HG03575 (cell line): Measurements from ENCODE around the gene HS3ST2.
"Not testable (repeated sequence)": the region's sequence is repeated elsewhere in the genome, so short reads cannot be mapped to it uniquely, and the experiment has no call there.

Experiments
- ATAC-seq: cut with Tn5 transposase; IDR thresholded peaks from one replicate; pipeline ENCODE4 v1.9.1; 2021; ENCODE audit not compliant: unreplicated experiment, insufficient number of reproducible peaks, low FRiP score; ENCODE audit errors: extremely low read depth

HS3ST2 gene

DNA sequence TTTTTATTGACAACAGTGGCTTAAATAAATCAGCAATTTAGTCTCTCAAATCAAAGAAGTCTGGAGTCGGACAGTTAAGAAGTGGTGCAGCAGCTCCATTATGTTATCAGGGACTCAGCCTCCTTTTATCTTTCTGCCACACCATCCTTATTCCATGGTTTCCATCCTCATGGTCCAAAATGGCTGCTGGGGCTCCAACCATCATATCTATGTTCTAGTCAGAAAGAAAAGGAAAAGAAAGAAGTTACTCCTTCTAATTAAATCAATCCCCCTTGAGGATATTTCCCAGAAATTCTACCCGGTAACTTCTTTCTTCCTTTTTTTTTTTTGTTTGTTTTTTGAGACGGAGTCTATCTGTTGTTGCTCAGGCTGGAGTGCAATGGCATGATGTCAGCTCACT is 109.5 kb downstream of the HS3ST2 start:
- ATAC-seq: no peak

DNA sequence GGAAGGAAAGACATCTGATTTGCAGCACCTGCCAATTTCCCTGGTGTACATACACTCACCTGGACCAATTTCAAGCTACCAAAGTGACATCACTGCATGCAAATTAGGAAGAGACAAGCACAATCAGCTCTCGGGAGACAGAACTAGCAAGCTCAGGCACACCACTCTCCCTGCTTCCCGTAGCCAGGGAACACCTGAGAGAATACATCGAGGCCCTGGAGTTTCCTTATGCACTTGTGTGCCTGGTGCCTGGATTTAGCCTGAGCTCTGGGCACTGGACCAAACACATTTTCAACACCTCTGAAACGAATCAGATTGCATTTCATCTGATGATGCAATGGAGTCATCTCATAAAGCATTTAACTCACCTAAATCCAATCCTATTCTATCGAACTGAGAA is 110.5 kb downstream of the HS3ST2 start:
- ATAC-seq: no peak

DNA sequence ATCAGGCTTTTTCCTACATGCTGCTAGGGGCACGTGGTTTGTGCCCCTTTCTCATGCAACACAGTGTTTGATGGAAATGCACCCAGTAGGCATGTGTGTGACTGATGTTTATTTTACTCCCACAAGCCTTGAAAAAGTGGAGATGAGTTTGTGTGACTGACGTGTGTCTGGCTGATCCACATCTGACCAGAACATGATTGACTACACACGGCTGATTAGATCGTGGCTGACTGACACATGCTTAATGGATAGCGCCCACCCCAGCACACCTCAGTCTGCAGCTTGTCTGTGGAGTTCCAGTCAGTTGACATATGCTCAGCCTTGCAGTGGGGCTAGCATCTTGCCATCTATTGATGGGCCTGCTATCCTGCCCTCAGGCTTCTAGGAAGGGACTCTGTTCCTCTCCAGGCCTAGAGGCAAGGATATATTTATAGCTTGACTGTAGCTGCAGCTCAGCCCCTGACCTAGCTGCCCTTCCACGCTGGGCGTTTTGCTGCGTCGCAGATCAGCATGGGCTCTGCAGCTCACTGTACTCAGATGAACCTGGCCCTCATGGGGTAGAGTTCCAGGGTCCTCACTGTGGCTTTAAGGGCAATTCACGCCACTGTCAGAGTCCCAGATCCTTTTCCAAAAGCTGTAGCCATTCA is 112.3 kb downstream of the HS3ST2 start:
- no peak for ATAC-seq

DNA sequence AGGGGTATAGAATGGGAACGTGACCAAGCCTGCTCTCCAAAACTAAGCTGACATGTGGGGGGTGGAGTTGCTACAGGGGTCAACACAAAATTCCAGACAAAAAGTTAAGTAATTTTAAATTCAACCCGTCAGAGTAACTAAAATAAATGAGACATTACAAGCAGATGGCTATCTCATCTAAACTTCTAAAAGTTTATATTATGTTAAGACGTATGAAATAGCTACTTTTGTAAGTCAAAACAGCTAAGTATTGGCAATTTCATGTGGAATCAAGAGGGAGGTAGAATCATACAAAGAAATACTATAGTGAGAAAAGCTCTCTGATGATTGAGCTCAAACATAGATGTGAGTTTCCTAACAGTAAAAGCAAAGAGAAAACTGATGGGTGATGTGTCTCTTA is 113.3 kb downstream of the HS3ST2 start:
- no peak for ATAC-seq

DNA sequence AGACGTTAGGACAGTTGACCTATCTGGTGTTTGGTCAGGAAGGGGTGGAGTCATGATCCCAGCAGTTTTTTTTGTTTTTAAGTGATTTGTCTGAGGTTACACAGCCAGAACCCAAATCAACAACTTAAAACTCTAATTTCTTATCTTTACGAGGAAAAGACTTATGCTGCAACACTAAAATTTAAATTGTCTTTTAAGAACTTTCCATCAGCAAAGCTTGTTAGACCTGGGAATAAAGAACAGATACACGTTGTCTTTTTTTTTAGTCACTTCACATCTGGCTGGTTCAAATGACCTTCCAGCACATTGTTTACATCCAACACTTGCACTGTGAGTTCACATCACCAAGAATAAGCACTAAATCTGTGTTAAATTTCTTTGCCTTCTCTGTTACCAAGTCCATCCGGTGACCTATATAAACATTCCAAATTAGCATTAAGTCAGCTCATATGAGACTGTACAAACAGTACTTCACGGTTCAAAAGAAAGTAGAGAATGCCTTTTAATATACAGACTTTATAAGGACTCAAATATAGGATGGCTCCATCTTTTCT is 115.0 kb downstream of the HS3ST2 start:
- ATAC-seq: no peak

DNA sequence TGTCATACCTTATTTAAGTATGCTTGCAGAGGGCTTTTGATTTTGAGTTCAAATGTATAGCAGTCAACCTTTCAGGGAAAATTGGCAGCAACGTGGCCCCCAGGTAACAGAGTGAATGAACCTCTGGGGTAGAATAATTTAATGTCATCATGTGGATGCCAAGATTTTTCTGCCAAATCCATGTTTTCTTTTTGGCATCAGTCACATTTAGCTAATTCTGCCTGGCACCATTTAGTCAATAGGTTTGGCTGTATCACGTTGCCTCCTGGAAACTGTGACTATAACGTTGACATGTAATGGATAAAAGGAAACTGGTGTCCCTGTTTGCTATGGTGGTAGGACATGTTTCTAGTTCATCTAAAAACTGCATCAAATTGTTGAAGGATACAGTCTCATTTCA is 115.5 kb downstream of the HS3ST2 start:
- no peak for ATAC-seq

DNA sequence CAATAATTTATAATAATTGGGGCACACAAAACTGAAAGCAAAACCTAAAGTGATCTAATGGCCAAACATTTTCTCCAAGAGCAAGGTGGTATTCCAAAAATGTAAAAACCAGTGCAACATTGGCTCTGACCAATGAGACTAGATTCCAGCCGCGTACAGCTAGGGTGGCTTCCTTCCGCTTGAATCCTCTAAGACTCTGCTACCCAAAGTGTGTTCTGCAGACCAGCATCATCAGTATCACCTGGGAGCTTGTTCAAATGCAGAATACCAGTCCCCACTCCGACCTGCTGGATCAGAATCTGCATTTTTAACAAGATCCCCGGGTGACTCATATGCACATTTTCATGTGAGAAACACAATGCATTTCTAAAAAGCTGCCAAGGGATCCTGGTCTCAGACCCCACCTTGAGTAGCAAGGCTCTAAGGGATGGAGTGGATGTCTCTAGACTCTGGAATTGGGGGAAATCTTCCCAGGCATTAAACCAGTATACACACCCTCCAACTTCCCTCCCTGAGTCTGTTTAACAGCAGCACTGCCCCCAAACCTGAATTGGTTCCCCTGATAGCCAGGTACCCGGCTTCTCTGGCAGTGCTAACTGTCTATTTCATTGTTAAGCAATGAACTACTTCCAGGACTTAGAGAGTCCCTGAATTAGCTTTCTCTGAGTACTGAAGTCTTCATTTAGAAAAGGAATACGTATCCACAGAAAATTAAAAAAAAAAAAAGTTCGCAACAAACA is 118.2 kb downstream of the HS3ST2 start:
- no peak for ATAC-seq

DNA sequence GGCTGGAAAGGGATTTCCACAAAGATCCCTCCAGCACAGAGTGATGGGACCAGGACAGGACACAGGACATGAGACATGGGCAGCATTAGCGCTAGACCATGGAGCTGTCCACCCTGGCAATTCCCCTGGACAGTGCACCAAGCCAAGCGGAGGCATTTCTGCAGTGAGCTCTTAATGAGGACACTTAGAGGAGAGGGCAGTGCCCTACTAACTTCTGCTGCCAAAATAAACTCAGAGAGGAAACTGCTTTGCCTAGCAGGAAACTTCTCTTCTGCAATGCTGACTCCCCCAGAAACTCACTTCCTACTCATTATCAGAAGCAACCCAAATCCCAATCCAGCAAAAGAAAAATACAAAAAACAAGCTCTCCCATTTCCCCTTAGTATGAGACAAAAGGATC is 119.2 kb downstream of the HS3ST2 start:
- no peak for ATAC-seq

DNA sequence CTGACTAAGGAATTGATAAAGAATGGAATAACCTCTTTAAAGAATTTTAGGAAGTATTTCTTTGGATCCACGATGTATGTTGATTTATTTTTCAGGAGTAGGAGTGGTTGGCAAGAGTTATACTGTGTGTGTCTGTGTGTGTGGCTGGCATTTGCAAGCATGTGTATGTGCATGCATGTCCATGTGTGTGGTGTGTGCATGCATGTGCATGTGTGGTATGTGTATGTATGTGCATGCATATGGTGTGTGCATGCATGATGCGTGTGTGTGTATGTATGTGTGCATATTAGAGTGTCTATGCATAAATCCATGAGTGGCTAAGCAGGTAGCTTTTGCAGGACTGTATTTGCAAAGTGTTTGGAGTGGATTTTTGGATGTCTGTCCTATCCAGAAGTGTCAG is 120.8 kb downstream of the HS3ST2 start:
- ATAC-seq: no peak

DNA sequence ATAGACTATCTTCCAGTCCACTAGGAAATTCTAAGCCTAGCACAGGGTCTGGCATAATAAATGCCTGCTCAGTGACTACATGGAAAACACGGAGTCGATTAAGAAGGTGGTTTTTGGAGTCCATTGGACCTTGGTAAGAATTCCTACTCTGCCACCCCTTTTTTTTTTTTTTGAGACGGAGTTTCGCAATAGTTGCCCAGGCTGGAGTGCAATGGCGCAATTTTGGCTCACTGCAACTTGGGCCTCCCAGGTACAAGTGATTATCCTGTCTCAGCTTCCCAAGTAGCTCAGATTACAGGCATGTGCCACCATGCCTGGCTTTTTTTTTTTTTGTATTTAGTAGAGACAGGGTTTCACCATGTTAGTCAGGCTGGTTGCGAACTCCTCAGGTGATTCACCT is 123.2 kb downstream of the HS3ST2 start:
- ATAC-seq: no peak

DNA sequence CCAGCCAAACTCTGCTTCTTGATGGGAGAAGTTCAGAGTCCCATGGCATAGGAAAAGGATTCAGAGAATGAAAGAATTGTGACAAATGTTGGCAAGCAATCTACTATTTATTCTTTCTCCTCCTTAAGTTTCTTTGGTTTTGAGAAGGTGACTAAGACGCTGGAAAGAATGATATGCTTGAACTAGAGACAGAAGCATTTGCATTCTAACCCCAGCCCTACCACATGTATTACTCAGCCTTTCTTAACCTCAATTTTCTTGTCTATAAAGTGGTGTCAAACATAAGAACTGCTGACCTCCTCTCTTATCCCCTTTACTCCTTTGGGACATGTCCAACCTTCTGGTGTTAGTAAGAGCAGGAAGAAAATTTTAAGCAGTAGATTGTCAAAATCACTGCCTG is 124.7 kb downstream of the HS3ST2 start:
- ATAC-seq: no peak

DNA sequence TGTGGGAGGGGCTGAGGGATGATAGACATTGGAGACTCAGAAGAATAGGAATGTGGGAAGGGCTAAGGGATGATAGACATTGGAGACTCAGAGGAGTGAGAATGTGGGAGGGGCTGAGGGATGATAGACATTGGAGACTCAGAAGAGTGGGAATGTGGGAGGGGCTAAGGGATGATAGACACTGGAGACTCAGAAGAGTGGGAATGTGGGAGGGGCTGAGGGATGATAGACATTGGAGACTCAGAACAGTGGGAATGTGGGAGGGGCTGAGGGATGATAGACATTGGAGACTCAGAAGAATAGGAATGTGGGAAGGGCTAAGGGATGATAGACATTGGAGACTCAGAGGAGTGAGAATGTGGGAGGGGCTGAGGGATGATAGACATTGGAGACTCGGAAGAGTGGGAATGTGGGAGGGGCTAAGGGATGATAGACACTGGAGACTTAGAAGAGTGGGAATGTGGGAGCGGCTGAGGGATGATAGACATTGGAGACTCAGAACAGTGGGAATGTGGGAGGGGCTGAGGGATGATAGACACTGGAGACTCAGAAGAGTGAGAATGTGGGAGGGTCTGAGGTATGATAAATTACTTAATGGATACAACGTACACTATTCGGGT is 125.9 kb downstream of the HS3ST2 start:
- ATAC-seq: not testable (repeated sequence)

DNA sequence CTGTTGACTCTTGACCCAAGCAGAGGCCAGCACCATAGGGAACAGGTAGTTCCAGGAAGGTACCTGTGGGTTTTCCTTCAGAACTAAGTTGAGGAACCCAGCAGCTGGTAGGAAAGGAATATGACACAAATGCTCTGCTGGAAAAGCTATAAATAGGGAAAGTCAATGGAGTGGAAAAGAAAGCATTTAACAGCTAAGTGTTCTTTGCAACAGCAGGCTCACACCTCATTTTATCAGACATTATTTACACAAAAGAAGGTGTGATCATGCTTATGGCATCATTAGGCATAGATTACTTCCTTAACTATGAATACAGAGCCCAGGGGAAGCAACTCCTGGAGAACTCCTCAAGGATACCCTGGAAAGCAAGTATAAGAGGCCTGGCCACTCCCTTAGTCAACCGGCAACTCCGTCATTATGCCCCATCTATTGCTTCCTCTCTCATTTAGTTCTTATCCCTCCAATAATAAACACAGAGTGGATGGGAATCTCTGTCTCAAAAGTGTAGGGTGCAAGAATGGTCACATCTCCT is 128.1 kb downstream of the HS3ST2 start:
- ATAC-seq: no peak

DNA sequence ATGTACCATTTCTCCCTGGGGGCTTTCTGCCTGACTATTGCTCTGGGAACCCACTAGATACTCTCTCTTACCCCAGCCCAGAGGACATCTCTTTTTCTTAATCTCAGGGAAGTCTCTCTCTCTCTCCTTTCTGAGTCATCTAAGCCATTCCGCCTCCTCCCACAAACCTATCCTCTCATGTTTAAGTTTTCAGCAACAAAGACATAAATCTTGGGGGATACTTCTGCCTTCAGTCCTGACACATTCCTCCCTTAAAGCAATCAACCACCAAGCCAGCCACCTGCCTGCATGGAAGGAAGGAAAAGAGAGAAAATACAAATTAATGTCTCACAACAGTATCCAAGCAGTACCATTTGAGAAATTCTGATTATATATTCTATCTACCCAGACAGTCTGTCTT is 128.8 kb downstream of the HS3ST2 start:
- no peak for ATAC-seq

DNA sequence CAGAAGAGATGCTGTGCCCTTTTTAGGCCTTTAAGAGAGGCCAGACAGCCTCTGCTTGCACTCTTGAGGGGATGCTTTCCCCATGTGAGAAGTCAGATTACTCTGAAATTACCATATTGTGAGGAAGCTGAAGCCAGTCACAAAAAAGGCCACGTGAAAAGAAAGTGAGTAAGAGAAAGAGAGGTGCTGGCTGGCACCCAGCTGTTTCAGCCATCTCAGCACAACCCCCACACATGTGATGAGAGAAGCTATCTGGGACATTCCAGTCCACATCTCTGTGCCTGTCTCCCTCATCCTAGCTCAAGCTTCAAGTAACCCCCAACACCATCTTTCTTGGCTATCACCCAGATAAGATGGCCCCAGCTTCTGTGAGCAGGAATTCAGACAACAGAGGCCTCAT is 131.4 kb downstream of the HS3ST2 start:
- no peak for ATAC-seq

DNA sequence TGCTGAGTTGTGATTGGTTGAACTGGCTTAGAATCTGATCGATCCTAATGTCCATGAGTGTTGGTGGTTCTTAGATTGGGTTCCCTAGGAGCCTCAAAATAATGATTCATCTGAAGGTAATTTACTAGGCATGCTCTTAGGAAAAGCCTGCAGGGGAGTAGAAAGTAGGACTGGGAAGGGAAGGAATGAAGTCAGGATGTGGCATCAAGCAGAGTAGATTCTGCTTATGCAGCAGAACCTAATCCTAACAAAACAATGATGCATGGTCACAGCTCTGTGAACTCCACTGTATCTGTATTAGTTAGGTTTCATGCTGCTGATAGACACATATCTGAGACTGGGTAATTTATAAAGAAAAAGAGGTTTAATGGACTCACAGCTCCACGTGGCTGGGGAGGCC is 132.5 kb downstream of the HS3ST2 start:
- ATAC-seq: no peak

DNA sequence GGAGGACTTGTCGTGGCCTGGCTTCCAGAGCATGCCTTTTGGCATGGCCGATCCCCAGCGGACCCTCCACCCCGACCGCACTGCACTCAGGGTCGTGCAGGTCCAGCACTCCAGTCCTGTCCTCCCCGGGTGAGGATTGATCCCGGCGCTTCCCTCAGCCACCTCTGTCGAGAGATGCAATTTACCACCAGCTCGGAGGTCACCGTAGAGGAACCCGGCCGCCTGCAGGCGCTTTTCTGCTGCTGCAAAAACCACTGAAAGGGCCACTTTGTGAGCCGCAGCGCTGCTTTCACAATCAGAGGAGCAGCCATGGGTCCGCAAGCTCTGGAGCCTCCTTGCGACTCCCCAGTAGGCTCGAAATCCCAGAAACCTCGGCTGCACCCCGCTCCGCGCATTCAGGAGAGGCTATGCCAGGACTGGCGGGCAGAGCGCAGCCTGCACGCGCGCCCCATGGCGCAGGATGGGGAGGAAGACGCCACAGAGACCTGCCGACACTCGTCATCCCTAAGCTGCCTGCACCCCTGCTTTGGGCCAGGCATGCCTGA is 134.2 kb downstream of the HS3ST2 start:
- ATAC-seq: no peak

DNA sequence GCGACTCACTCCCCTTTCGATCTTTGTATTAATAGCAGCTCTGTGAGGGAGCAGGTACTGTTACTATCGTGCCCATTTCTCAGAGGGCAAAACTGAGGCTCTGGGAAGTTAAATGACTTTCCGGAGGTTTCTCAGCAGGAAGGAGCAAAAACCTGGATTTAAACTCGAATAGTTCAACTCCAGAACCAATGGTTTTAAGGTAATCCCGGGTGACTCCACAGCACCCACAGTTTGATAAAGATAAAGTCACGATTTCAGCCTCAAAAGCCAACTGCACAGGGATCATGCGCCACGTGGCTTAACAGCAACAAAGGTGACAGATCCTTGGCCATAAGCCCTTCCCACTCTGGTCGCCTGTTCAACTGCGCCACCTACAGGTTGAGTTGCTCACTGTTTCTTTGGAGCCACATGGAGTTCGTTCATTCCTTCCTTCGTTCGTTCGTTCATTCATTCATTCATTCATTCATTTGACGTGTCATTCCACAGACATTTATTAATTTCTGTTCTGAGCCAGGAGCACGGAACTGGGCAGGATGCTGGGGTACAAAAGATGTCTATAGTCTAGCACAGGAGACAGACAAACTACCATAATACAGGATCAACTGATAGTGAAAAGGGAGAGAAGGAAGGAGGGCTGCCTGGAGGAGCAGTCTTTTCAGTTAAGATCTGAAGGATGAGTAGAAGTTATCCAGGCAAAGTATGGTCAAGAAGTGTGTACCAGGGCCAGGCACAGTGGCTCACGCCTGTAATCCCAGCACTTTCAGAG is 134.8 kb downstream of the HS3ST2 start:
- no peak for ATAC-seq

DNA sequence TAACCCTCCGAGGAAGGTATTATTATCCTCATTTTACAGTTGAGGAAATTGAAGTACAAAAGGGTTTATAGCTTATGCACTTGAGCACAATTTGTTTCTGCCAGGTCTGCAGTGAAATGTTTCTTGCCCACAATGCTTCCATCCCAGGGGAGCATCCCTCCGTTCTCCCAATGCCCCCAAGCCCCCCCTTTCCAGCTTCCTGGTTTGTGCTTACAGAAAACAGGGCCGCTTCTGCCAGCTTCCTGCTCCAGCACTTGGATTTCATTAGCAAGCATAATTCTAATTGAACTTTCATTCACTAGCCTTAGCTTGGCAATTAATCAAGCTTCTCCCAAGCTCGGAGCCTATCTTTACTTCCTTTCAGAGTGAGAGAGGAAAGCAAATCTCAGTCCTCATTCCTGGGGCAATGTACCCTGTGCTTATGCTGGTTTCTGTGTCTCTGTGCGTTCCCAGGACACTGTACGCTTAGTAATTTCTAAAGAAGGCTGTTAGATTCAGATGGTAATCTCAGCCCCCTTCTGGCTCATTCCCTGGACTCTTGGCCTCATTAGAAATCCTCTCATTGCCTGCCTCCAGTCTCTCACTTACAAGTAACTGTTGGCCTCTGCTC is 141.6 kb downstream of the HS3ST2 start:
- ATAC-seq: no peak
